Stimulated activated CD4-positive, alpha-beta T cell treated with anti-CD3 and anti-CD28 coated beads, Interleukin-1b, Interleukin-23, amount 100 ng/mL, for 1 hour (primary cell): ENCODE data around the gene RXRA.

Experiments used
- DNase-seq, 2 donors: peaks; one replicate each; pipeline ENCODE4 v3.0.0-alpha.2; 2020; ENCODE audit warnings: low read depth in 2 of 2

RXRA gene

GRCh38 chr9:134323741-134324358, 2.4 kb upstream of the RXRA start:
- no peak for DNase-seq

DNA sequence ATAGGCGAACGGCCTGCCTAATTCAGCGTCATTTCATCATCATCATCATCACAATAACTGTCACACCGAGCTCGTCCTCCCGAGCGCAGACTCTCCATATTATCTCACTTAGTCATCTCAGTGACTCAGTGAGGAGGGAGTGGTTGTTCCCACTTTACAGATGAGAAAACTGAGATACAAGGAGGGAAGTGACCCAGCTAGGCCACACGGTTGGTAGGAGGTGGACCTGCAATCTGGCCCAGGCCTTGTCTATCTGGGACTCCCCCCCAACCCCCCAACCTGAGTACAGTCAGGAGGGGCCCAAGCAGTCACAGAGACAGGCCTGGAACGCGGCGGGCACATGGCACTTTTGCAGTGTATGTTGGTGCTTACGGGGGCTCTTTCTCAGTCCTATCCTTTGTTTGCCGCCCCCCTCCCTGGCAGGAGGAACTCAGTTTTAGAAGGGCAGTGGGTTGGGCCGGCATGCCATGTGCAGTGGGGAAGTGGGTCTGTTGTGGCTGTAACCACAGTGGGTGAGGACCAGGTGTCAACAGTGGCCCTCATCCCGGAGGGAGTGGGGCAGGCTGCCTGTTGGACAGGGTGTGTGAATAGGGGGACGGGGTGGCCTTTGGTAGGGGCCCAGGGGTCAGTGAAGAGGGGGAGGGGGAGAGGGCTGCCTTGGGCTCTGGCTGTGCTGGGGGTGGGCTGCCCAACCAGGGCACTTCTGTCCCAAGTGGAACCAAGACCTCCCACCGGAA, 1.7 kb upstream of the RXRA start:
- no peak for DNase-seq

GRCh38 chr9:134325096-134325812, 1.0 kb upstream of the RXRA start:
- no peak for DNase-seq

- DNase-seq, result no peak
Measured at GRCh38 chr9:134326724-134327601, 708 bp downstream of the RXRA start.

DNA sequence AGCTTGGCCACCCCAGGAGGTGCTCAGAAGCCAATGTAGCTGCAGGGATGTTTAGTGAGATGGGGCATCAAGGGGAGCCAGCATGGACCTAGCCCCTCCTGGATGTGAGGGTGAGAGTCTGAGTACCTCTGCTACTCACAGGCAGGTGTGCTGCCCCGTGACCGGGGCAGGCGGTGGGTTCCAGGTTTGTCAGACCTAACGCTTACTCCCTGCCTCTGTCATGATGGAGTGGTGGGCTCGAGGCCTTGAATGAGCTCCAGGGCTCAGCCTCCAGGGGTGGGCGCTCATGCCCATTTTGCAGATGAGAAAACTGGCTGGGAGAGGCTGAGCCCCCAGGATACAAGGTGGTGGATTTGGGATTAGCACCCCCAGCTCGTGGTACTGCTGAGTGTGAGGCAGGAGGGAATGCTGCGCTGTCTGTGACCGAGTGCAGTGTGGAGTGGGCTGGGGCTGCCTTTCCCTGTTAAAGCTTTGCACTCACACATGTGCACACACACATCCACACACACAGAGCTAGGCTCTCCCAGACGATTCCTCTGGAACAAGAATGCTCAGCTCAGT, 1.5 kb downstream of the RXRA start:
- no peak for DNase-seq

GRCh38 chr9:134328341-134328840, 2.1 kb downstream of the RXRA start:
- no peak for DNase-seq

- no peak for DNase-seq
Measured at GRCh38 chr9:134328841-134329575, 2.8 kb downstream of the RXRA start.

- no peak for DNase-seq
Measured at GRCh38 chr9:134329576-134329855, 3.3 kb downstream of the RXRA start.

- no peak for DNase-seq
Measured at GRCh38 chr9:134329886-134330285, 3.6 kb downstream of the RXRA start.

GRCh38 chr9:134330590-134330989, 4.3 kb downstream of the RXRA start:
- DNase-seq, result no peak

DNA sequence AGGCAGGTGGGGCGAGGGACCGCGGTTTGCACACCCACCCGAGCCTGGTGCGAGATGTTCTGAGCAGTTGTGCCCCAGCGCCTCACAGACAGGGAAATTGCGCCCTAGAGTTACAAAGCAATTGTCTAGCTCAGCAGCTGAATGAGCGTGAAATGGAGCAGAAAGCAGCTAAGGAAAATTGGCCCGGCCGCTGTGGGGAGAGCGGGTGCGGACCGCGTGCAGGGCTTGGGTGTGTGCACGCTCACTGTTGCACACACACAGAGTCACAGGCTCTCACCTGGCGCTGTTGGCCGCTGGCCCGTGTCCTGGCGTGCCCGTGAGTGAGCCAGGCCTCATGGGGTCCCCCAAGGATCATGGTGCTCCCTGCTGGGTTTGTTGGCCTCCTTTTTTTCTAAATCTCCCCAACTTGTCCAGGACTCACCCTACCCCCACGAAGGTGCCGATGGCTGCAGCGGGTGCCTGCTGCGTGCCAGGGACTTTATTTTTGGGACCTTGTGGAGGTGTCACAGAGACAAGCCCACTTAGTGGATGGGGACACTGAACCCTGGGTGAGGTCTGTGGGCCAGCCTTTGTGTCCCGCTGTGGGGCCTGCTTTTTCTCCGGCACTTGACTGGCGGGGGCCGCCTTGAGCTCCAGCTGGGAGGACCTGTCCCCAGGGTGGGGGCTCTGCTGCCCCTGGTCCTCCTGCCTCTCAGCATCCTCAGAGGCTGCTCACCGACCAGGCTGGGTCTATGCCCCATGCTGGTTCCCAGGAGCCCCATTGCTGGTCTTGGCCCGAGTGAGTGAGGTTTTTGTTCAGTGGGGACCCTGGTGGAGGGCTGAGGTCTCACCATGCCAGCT, 5.2 kb downstream of the RXRA start:
- no peak for DNase-seq

- no peak for DNase-seq
Measured at GRCh38 chr9:134332266-134332665, 6.0 kb downstream of the RXRA start.

DNA sequence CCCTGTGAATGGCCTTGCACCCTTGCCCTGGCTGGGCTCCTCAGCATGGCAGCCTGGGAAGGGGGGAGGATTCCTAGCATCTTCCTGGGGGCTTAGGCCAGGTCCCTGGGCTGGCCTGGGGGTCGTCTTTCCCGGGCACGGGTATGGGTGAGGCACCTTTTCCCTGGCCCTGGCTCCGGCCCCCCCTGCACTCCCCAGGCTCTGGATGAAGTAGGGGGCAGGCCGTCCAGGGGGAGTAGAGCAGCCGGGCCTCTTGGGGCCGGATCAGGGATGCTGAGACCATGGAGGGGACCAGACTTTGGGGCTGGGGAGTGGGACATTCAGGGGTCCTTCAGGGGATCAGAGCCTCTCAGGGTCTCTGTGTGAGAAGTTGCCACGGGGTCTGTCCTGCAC, 6.6 kb downstream of the RXRA start:
- no peak for DNase-seq

- DNase-seq, result no peak
Measured at GRCh38 chr9:134333234-134333873, 7.1 kb downstream of the RXRA start.

DNA sequence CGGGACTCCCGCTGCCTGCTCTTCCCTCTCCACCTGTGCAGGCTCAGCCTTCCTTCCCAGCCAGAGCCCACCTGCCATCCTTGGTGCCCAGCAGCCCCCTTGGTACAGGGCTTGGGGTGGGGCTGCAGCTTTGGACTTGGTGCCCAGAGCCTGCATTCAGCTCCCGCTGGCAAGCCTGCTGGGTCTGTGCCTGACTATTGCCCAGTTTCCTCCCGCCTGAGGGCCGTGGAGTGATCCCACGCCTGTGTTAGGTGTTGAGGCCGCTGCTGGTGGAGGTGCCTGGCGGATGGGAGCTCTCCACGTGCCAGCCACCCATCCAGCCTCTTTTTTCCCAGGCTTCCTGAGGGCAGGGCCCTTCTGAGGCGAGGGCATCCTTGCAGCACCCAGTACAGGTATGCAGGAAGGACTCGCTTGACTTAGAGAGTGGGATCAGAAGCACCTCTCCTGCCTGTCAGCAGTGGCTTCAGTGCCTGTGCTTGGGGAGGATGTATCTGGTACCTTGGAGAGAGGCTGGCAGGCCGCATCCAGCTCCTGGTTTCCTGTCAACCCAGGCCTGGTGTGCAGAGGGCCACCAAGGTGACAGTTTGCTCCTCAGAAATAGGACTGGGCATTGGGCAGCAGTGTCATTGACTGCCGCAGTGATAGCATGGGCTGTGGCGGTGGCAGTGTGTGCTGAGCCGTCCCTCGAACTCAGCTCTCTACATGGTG, 7.8 kb downstream of the RXRA start:
- no peak for DNase-seq

- no peak for DNase-seq
Measured at GRCh38 chr9:134335061-134335460, 8.8 kb downstream of the RXRA start.

DNA sequence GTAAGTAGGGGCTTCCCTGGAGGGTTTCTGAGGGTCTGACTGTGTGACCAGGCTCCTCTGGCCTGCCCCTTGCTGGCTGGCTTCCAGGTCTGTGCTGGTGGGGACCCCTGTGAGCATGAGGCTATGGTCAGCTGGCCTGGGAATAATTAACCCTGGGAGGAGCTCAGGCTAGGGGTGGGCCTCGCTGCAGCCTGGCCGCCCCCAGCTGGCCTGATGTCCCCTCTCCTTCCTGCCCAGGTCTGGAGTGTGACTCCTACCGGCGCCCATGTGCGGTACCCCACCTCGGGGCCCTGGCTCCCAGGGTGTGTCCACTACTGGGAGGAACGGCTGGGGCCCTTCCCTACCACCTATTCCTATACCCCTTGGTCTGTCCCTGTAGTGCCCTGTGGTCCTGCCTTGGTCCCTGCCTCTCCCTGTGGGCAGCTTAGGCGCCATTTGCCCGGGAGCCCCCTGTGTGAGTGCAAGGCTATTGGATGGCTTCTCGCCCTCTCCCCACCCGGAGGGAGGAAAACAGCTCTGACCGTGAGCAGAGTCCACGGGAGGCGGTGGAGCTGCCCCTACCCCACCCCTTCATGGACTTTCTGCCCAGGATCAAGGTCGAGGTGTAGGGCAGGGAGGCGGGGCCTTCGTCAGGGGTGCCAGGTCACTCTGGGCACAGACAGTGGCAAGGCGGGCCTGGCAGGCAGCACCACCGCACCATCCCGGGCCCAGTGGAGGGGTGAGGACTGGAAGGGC, 9.4 kb downstream of the RXRA start:
- no peak for DNase-seq

GRCh38 chr9:134336228-134336627, 10.0 kb downstream of the RXRA start:
- no peak for DNase-seq
